ENCODE data around the gene SEMA4A. TPM values are rescaled to one million over a fixed set of nuclear protein-coding genes. Genes with fewer than 3 reads are reported as not detected.

The SEMA4A gene
- polyA plus RNA-seq, 1 donor from 2014 or later = 17.1 TPM

GRCh38 chr1:156157966-156158365 is 4.6 kb downstream of the SEMA4A start:
- no peaks in the 10 kb centered on the region for H3K79me2 ChIP-seq (replicated peaks; ENCODE audit: insufficient read depth, low read length)
- H3K9me2 ChIP-seq (ENCODE audit: insufficient read depth, low read length) = no peaks in the 10 kb centered on the region
- no peak overlapping the region for H3K9ac ChIP-seq (ENCODE audit: low read length)
- no peaks in the 10 kb centered on the region for H3F3A ChIP-seq (ENCODE audit: insufficient read depth, low read length, poor library complexity, severe bottlenecking)
- H3K27me3 ChIP-seq (ENCODE audit: insufficient read depth, low read depth, low read length) = no peaks in the 10 kb centered on the region
- H3K36me3 ChIP-seq (ENCODE audit: insufficient read depth, low read length) = no peaks in the 10 kb centered on the region
- no peaks in the 10 kb centered on the region for H4K20me1 ChIP-seq (ENCODE audit: insufficient read depth)
- no peak overlapping the region for H3K27ac ChIP-seq (ENCODE audit: low read length)
- no peak overlapping the region for H2AFZ ChIP-seq (ENCODE audit: low read depth, low read length)
- H3K4me3 ChIP-seq (ENCODE audit: low read length) = no peak overlapping the region
- TF ChIP-seq RAD21 (conservative IDR thresholded peaks at IDR 0.05) (no peak), CTCF (IDR thresholded peaks at IDR 0.05; ENCODE audit: poor library complexity, severe bottlenecking) (no peak), TAF1 (IDR thresholded peaks at IDR 0.05; ENCODE audit: low read depth) (no peak), REST (IDR thresholded peaks at IDR 0.05; ENCODE audit: borderline replicate concordance) (no peak), POLR2AphosphoS5 (IDR thresholded peaks at IDR 0.05) (no peak), SMC3 (conservative IDR thresholded peaks at IDR 0.05; ENCODE audit: poor library complexity) (no peak), EZH2 (IDR thresholded peaks at IDR 0.05; ENCODE audit: borderline replicate concordance, insufficient read depth, low read length, poor library complexity, severe bottlenecking) (no peak), MXI1 (conservative IDR thresholded peaks at IDR 0.05; ENCODE audit: poor library complexity, severe bottlenecking) (no peak), EP300 (conservative IDR thresholded peaks at IDR 0.05; ENCODE audit: poor library complexity, severe bottlenecking) (no peak)
- no peak overlapping the region for H3K4me2 ChIP-seq (ENCODE audit: low read length)
- no peaks in the 10 kb centered on the region for H3K9me3 ChIP-seq (ENCODE audit: low read length)

GRCh38 chr1:156160000-156160742 is 6.8 kb downstream of the SEMA4A start:
- H3K4me2 ChIP-seq (ENCODE audit: low read length) = no peak overlapping the region

More at GRCh38 chr1:156160000-156160742, 6.8 kb downstream of the SEMA4A start:
- Histone ChIP-seq H3K9ac (ENCODE audit: low read length) (no peak overlapping the region), H3K9me3 (ENCODE audit: low read length) (no peaks in the 10 kb centered on the region), H3K9me2 (ENCODE audit: insufficient read depth, low read length) (no peaks in the 10 kb centered on the region), H3K4me3 (ENCODE audit: low read length) (no peak overlapping the region), H4K20me1 (ENCODE audit: insufficient read depth) (no peaks in the 10 kb centered on the region), H3K27me3 (ENCODE audit: insufficient read depth, low read depth, low read length) (no peaks in the 10 kb centered on the region), H3K27ac (ENCODE audit: low read length) (no peak overlapping the region), H2AFZ (ENCODE audit: low read depth, low read length) (no peak overlapping the region), H3K36me3 (ENCODE audit: insufficient read depth, low read length) (peaks cover 4% of the 10 kb centered on the region), H3F3A (ENCODE audit: insufficient read depth, low read length, poor library complexity, severe bottlenecking) (no peaks in the 10 kb centered on the region), H3K79me2 (replicated peaks; ENCODE audit: insufficient read depth, low read length) (no peaks in the 10 kb centered on the region)
- no peak for TF ChIP-seq SMC3 (conservative IDR thresholded peaks at IDR 0.05; ENCODE audit: poor library complexity)

Data from neural cell (in vitro differentiated cells).